Measurements from ENCODE around the gene NGEF.

DNA sequence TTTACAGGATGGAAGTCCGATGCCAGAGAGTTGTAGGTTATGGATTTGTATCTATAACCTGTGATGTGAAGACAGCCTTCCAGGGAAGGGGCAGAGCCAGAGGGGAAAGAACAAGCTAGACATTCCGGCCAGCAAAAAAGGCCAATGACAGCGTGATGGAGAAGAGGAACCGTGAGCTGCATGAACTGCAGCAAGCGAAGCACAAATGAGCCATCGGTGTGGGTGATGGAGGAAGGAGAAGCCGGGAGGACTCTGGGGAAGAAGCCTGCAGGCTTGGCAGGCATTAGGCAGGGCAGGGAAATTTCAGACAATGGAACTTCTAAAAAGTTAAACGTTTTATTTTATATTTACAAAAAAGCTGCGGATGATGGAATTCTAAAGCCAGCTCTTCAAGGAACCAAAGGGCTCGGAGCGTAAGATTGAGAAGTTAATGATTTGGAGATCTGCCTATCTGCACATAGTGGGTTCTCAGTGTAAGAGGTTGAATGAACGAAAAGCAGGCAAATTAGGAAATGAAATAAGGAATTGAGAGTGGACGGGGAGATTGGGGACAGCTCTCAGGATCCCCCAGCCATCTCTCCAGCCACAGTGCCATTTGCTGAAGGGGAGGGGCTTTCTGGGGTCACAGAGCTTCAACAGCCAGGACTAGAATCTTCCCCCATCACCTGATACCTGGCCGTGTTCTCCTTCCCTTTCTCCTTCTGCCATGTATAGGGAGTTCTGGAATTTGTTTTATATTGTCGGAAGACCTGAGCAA, 28.4 kb downstream of the NGEF start:
- TF ChIP-seq, protein P1, sequence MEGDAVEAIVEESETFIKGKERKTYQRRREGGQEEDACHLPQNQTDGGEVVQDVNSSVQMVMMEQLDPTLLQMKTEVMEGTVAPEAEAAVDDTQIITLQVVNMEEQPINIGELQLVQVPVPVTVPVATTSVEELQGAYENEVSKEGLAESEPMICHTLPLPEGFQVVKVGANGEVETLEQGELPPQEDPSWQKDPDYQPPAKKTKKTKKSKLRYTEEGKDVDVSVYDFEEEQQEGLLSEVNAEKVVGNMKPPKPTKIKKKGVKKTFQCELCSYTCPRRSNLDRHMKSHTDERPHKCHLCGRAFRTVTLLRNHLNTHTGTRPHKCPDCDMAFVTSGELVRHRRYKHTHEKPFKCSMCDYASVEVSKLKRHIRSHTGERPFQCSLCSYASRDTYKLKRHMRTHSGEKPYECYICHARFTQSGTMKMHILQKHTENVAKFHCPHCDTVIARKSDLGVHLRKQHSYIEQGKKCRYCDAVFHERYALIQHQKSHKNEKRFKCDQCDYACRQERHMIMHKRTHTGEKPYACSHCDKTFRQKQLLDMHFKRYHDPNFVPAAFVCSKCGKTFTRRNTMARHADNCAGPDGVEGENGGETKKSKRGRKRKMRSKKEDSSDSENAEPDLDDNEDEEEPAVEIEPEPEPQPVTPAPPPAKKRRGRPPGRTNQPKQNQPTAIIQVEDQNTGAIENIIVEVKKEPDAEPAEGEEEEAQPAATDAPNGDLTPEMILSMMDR (tag by site-specific recombination; IDR thresholded peaks at IDR 0.05): no peak
- TF ChIP-seq, protein P2, sequence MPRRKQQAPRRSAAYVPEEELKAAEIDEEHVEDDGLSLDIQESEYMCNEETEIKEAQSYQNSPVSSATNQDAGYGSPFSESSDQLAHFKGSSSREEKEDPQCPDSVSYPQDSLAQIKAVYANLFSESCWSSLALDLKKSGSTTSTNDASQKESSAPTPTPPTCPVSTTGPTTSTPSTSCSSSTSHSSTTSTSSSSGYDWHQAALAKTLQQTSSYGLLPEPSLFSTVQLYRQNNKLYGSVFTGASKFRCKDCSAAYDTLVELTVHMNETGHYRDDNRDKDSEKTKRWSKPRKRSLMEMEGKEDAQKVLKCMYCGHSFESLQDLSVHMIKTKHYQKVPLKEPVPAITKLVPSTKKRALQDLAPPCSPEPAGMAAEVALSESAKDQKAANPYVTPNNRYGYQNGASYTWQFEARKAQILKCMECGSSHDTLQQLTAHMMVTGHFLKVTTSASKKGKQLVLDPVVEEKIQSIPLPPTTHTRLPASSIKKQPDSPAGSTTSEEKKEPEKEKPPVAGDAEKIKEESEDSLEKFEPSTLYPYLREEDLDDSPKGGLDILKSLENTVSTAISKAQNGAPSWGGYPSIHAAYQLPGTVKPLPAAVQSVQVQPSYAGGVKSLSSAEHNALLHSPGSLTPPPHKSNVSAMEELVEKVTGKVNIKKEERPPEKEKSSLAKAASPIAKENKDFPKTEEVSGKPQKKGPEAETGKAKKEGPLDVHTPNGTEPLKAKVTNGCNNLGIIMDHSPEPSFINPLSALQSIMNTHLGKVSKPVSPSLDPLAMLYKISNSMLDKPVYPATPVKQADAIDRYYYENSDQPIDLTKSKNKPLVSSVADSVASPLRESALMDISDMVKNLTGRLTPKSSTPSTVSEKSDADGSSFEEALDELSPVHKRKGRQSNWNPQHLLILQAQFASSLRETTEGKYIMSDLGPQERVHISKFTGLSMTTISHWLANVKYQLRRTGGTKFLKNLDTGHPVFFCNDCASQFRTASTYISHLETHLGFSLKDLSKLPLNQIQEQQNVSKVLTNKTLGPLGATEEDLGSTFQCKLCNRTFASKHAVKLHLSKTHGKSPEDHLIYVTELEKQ (tag by site-specific recombination; IDR thresholded peaks at IDR 0.05; ENCODE audit: borderline replicate concordance): no peak
- TF ChIP-seq SETDB1 (IDR thresholded peaks at IDR 0.05; ENCODE audit: insufficient read length, low read length): no peak
- no peak for TF ChIP-seq ZNF510 (tag by site-specific recombination; IDR thresholded peaks at IDR 0.05; ENCODE audit: insufficient replicate concordance)
- no peak for TF ChIP-seq ZNF24 (tag by site-specific recombination; IDR thresholded peaks at IDR 0.05)
- no peak for TF ChIP-seq GLIS1 (tag by site-specific recombination; IDR thresholded peaks at IDR 0.05)
- TF ChIP-seq ZNF248 (tag by site-specific recombination; IDR thresholded peaks at IDR 0.05): no peak
- TF ChIP-seq, protein P3, sequence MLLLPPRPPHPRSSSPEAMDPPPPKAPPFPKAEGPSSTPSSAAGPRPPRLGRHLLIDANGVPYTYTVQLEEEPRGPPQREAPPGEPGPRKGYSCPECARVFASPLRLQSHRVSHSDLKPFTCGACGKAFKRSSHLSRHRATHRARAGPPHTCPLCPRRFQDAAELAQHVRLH (tag by site-specific recombination; IDR thresholded peaks at IDR 0.05): no peak
- TF ChIP-seq ZNF211 (tag by site-specific recombination; IDR thresholded peaks at IDR 0.05; ENCODE audit: low read depth): no peak
- TF ChIP-seq, protein P4, sequence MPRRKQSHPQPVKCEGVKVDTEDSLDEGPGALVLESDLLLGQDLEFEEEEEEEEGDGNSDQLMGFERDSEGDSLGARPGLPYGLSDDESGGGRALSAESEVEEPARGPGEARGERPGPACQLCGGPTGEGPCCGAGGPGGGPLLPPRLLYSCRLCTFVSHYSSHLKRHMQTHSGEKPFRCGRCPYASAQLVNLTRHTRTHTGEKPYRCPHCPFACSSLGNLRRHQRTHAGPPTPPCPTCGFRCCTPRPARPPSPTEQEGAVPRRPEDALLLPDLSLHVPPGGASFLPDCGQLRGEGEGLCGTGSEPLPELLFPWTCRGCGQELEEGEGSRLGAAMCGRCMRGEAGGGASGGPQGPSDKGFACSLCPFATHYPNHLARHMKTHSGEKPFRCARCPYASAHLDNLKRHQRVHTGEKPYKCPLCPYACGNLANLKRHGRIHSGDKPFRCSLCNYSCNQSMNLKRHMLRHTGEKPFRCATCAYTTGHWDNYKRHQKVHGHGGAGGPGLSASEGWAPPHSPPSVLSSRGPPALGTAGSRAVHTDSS (tag by site-specific recombination; IDR thresholded peaks at IDR 0.05): no peak
- no peak for TF ChIP-seq SALL2 (tag by site-specific recombination; IDR thresholded peaks at IDR 0.05; ENCODE audit: borderline replicate concordance)
- TF ChIP-seq, protein P5, sequence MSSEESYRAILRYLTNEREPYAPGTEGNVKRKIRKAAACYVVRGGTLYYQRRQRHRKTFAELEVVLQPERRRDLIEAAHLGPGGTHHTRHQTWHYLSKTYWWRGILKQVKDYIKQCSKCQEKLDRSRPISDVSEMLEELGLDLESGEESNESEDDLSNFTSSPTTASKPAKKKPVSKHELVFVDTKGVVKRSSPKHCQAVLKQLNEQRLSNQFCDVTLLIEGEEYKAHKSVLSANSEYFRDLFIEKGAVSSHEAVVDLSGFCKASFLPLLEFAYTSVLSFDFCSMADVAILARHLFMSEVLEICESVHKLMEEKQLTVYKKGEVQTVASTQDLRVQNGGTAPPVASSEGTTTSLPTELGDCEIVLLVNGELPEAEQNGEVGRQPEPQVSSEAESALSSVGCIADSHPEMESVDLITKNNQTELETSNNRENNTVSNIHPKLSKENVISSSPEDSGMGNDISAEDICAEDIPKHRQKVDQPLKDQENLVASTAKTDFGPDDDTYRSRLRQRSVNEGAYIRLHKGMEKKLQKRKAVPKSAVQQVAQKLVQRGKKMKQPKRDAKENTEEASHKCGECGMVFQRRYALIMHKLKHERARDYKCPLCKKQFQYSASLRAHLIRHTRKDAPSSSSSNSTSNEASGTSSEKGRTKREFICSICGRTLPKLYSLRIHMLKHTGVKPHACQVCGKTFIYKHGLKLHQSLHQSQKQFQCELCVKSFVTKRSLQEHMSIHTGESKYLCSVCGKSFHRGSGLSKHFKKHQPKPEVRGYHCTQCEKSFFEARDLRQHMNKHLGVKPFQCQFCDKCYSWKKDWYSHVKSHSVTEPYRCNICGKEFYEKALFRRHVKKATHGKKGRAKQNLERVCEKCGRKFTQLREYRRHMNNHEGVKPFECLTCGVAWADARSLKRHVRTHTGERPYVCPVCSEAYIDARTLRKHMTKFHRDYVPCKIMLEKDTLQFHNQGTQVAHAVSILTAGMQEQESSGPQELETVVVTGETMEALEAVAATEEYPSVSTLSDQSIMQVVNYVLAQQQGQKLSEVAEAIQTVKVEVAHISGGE (tag by site-specific recombination; conservative IDR thresholded peaks at IDR 0.05; ENCODE audit: low read depth): no peak

Measured in HEK293 (cell line).